ENCODE measurements around the gene PLK5. TPM values are rescaled to one million over a fixed set of nuclear protein-coding genes. Genes with fewer than 3 reads are reported as not detected.
"Not testable (repeated sequence)": the region's sequence is repeated elsewhere in the genome, so short reads cannot be mapped to it uniquely, and the experiment has no call there.

The PLK5 gene
- total RNA-seq, 4 donors from 2014 or later = not detected

GRCh38 chr19:1534972-1535371 lies 11.1 kb downstream of the PLK5 start:
- TF ChIP-seq, protein P1, sequence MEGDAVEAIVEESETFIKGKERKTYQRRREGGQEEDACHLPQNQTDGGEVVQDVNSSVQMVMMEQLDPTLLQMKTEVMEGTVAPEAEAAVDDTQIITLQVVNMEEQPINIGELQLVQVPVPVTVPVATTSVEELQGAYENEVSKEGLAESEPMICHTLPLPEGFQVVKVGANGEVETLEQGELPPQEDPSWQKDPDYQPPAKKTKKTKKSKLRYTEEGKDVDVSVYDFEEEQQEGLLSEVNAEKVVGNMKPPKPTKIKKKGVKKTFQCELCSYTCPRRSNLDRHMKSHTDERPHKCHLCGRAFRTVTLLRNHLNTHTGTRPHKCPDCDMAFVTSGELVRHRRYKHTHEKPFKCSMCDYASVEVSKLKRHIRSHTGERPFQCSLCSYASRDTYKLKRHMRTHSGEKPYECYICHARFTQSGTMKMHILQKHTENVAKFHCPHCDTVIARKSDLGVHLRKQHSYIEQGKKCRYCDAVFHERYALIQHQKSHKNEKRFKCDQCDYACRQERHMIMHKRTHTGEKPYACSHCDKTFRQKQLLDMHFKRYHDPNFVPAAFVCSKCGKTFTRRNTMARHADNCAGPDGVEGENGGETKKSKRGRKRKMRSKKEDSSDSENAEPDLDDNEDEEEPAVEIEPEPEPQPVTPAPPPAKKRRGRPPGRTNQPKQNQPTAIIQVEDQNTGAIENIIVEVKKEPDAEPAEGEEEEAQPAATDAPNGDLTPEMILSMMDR (IDR thresholded peaks at IDR 0.05) = no peak
- TF ChIP-seq POLR2A (IDR thresholded peaks at IDR 0.05) = no peak
- H3K4me3 ChIP-seq = no peak overlapping the region
- H3K27ac ChIP-seq = no peak overlapping the region
- no peaks in the 10 kb centered on the region for H3K4me1 ChIP-seq
- no peaks in the 10 kb centered on the region for H3K27me3 ChIP-seq
- DNase-seq = no peak
- no peaks in the 10 kb centered on the region for H3K36me3 ChIP-seq
- no peaks in the 10 kb centered on the region for H3K9me3 ChIP-seq

GRCh38 chr19:1535699-1536098 lies 11.8 kb downstream of the PLK5 start:
- not testable (repeated sequence) for H3K27me3 ChIP-seq, H3K36me3 ChIP-seq

DNA sequence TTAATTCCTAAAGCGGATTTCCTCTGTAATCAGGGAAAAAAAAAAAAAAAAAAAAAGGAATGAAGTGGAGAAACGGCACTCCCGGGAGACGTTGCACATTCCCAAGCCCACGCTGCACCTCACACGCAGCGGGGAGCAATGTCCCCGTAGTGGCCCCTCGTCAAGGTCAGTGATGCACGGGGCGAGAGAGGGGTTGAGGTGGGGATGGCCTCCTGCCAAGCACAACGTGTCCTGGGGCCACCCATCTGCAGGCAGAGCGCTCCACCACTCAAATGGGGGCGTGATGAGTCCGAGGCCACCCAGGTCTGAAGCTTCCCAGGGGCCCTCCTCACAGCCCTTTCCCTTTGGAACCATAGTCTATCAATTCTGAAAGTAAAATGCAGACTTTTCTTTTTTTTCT lies 15.1 kb downstream of the PLK5 start:
- Histone ChIP-seq H3K4me1 (no peaks in the 10 kb centered on the region), H3K27ac (no peak overlapping the region), H3K36me3 (no peaks in the 10 kb centered on the region), H3K4me3 (no peak overlapping the region), H3K9me3 (no peaks in the 10 kb centered on the region), H3K27me3 (no peaks in the 10 kb centered on the region)
- no peak for DNase-seq
- TF ChIP-seq, protein P1 (IDR thresholded peaks at IDR 0.05) = no peak
- no peak for TF ChIP-seq POLR2A (IDR thresholded peaks at IDR 0.05)

More at GRCh38 chr19:1535699-1536098, 11.8 kb downstream of the PLK5 start:
- H3K27ac ChIP-seq, H3K4me3 ChIP-seq, DNase-seq, H3K4me1 ChIP-seq, H3K9me3 ChIP-seq: not testable (repeated sequence)

DNA sequence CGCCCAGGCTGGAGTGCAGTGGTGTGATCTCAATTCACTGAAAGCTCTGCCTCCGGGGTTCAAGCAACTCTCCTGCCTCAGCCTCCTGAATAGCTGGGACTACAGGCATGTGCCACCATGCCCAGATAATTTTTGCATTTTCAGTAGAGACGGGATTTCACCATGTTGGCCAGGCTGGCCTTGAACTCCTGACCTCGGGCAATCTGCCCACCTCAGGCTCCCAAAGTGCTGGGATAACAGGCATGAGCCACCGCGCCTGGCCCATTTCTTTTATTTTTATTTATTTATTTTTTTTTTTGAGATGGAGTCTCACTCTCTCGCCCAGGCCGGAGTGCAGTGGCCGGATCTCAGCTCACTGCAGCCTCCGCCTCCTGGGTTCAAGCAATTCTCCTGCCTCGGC lies 15.9 kb downstream of the PLK5 start:
- H3K27ac ChIP-seq, H3K4me1 ChIP-seq, H3K9me3 ChIP-seq, H3K27me3 ChIP-seq, DNase-seq, H3K4me3 ChIP-seq, H3K36me3 ChIP-seq: not testable (repeated sequence)

DNA sequence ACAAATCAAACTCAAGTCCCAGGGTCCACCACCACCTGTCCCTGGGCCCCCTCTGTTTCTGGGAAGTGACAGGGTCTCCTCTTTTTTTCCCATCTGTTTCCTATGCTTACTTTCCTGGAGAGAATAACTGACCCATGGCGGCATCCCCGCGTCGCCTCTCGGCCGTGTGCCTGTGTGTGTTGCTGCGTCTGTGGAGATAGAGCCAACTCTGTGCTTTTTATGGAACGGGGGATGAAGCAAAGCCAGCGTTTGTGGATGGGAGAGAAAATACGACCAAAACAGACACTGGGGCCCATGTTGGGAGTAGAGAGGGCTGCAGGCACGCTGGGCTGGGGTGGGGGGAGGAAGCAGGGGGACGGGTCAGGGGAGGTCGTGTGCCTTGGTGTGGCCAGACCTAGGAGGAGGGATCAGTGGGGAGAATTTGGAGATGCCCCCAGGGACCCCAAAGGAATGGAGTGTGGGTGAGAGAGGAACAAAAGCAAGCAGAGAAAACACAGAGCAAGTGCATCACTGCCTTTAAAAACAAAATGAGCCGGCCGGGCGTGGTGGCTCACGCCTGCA lies 16.6 kb downstream of the PLK5 start:
- no peak for TF ChIP-seq POLR2A (IDR thresholded peaks at IDR 0.05)
- TF ChIP-seq, protein P1 (IDR thresholded peaks at IDR 0.05) = no peak
- H3K36me3 ChIP-seq = no peaks in the 10 kb centered on the region
- H3K27ac ChIP-seq = no peak overlapping the region
- H3K4me1 ChIP-seq = no peaks in the 10 kb centered on the region
- no peak overlapping the region for H3K4me3 ChIP-seq
- H3K27me3 ChIP-seq = no peaks in the 10 kb centered on the region
- no peak for DNase-seq
- no peaks in the 10 kb centered on the region for H3K9me3 ChIP-seq

DNA sequence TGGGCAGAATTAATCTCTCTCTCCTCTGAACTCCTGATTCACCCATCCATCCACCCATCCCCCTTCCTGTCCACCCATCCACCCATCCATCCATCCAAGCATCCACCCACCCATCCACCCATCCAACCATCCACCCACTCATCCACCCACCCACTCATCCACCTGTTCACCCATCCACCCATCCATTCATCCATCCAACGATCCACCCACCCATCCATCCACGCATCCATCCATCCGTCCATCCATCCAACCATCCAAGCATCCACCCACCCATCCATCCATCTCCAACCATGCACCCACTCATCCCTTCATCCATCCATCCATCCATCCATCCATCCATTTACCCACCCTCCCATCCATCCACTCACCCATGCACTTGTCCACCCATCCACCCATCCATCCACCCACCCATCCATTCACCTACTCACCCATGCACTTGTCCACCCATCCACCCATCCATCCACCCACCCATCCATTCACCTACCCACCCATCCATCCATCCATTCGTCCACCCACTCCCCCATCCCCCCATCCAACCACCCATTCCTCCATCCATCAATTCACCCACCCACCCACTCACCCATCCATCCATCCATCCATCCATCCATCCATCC lies 25.6 kb downstream of the PLK5 start:
- Histone ChIP-seq H3K4me3 (no peak overlapping the region), H3K4me1 (peaks cover 0 to 8% (median 3%) of the 10 kb centered on the region in 4 donors), H3K9me3 (no peaks in the 10 kb centered on the region), H3K27me3 (no peaks in the 10 kb centered on the region), H3K27ac (no peak overlapping the region), H3K36me3 (no peaks in the 10 kb centered on the region)
- no peak for DNase-seq
- TF ChIP-seq POLR2A (IDR thresholded peaks at IDR 0.05) = no peak
- TF ChIP-seq, protein P1 (IDR thresholded peaks at IDR 0.05) = no peak
